Urothelium cell line (cell line): ENCODE results near the gene LCA5L.

Experiments
- DNase-seq: peaks from one replicate; pipeline ENCODE4 v3.0.0; 2011; ENCODE audit warnings: low spot score, mixed read lengths
- FAIRE-seq: peaks from 2 replicates; lab custom pipeline; 2011; peaks lifted over from hg19 to GRCh38; lab: Jason Lieb, UNC

LCA5L gene

DNA sequence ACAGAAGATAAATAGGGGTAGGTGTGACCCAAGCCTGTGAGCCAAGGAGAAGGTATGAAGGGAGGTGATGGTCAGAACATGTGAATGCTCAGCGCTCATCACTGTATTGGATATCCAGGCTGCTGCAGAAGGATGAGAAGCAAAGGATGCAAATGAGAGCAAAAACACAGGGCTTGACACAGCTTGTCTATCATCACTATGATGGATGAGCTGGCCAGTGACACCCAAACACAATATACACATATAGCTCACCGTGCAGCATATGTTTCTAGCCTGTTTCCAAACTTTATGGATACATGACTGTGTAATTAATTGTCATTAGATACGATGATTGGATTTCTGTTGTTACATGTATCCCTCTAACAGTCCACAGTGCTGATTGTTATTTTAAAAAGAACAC is 82.8 kb downstream of the LCA5L start:
- FAIRE-seq (no peak), DNase-seq (no peak)

DNA sequence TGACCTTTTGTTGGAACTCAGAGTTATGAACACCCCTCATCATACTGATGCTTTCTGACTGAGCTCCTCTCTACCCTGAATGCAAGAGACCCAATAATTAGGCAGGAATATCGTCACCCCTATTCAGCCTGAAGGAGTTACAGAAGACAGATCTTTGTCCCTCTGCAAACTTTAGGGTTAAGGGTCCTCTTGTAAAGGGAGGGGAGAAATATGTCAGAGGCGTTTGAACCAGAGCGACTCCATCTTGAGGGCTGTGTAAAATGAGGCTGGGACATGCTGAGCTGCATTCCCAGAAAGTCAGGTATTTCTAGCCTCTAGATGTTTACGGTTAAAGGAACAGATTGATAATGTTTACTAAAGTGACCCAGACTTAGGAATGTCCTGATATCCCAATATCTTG is 86.2 kb downstream of the LCA5L start:
- no peak for FAIRE-seq
- DNase-seq, result no peak
